Subcutaneous abdominal adipose tissue (tissue), 5 donors: Measurements from ENCODE around the gene LIPC.
"Not testable (repeated sequence)": the region's sequence is repeated elsewhere in the genome, so short reads cannot be mapped to it uniquely, and the experiment has no call there.

Source experiments
- H3K27ac ChIP-seq: one replicate; pipeline ENCODE4 v1.7.0; 2013; ENCODE audit warnings: low read depth, mild to moderate bottlenecking, inconsistent platforms, low read length, moderate library complexity
- H3K27me3 ChIP-seq, 5 donors: one replicate each; pipeline ENCODE4 v1.7.0; 2013; ENCODE audit warnings: low read length in 5 of 5, inconsistent platforms in 1 of 5; ENCODE audit not compliant: control insufficient read depth in 5 of 5, insufficient read depth in 4 of 5
- H3K36me3 ChIP-seq, 5 donors: one replicate each; pipeline ENCODE4 v1.7.0; 2013; ENCODE audit warnings: low read length in 5 of 5; ENCODE audit not compliant: control insufficient read depth in 5 of 5, insufficient read depth in 5 of 5
- H3K4me1 ChIP-seq, 5 donors: one replicate each; pipeline ENCODE4 v1.7.0; 2013; ENCODE audit warnings: low read length in 5 of 5, mild to moderate bottlenecking in 3 of 5, moderate library complexity in 1 of 5; ENCODE audit not compliant: control insufficient read depth in 5 of 5, insufficient read depth in 5 of 5
- H3K4me3 ChIP-seq, 5 donors: one replicate each; pipeline ENCODE4 v1.7.0; 2013; ENCODE audit warnings: low read length in 5 of 5, low read depth in 1 of 5
- H3K9ac ChIP-seq, 5 donors: one replicate each; pipeline ENCODE4 v1.7.0; 2013; ENCODE audit warnings: low read length in 5 of 5, mild to moderate bottlenecking in 4 of 5, moderate library complexity in 3 of 5
- H3K9me3 ChIP-seq, 5 donors: one replicate each; pipeline ENCODE4 v1.7.0; 2013; ENCODE audit warnings: low read length in 5 of 5; ENCODE audit not compliant: control insufficient read depth in 5 of 5
- donor health status: healthy.
- donor health status: healthy.
- donor health status: healthy.
- donor health status: healthy.
- donor health status: healthy.

LIPC gene

GRCh38 chr15:58590236-58590635, 158.4 kb downstream of the LIPC start:
- Histone ChIP-seq H3K9me3 (no peaks in the 10 kb centered on the region), H3K36me3 (peaks cover 0 to 3% (median 0%) of the 10 kb centered on the region in 5 donors), H3K4me3 (no peak overlapping the region), H3K27ac (no peak overlapping the region), H3K9ac (no peak overlapping the region), H3K27me3 (no peaks in the 10 kb centered on the region), H3K4me1 (peaks cover 0 to 1% (median 0%) of the 10 kb centered on the region in 5 donors)

GRCh38 chr15:58590926-58591325, 159.1 kb downstream of the LIPC start:
- no peak overlapping the region for H3K4me3 ChIP-seq
- no peaks in the 10 kb centered on the region for H3K27me3 ChIP-seq
- peaks cover 0 to 3% (median 0%) of the 10 kb centered on the region in 5 donors for H3K36me3 ChIP-seq
- H3K27ac ChIP-seq: no peak overlapping the region
- no peaks in the 10 kb centered on the region for H3K9me3 ChIP-seq
- H3K9ac ChIP-seq: no peak overlapping the region
- peaks cover 0 to 4% (median 0%) of the 10 kb centered on the region in 5 donors for H3K4me1 ChIP-seq

GRCh38 chr15:58593870-58594269, 162.1 kb downstream of the LIPC start:
- H3K9ac ChIP-seq: no peak overlapping the region
- peaks cover 0 to 9% (median 6%) of the 10 kb centered on the region in 5 donors for H3K36me3 ChIP-seq
- H3K27me3 ChIP-seq: no peaks in the 10 kb centered on the region

GRCh38 chr15:58594898-58595297, 163.1 kb downstream of the LIPC start:
- no peak overlapping the region for H3K4me3 ChIP-seq
- H3K27ac ChIP-seq: no peak overlapping the region
- no peaks in the 10 kb centered on the region for H3K27me3 ChIP-seq
- peaks cover 3 to 9% (median 6%) of the 10 kb centered on the region in 5 donors for H3K36me3 ChIP-seq
- peaks cover 0 to 4% (median 0%) of the 10 kb centered on the region in 5 donors for H3K4me1 ChIP-seq
- no peaks in the 10 kb centered on the region for H3K9me3 ChIP-seq
- no peak overlapping the region for H3K9ac ChIP-seq

More at GRCh38 chr15:58593870-58594269, 162.1 kb downstream of the LIPC start:
- Histone ChIP-seq H3K4me3 (no peak overlapping the region), H3K9me3 (no peaks in the 10 kb centered on the region), H3K27ac (no peak overlapping the region), H3K4me1 (peaks cover 0 to 4% (median 0%) of the 10 kb centered on the region in 5 donors)

- Histone ChIP-seq H3K9ac (no peak overlapping the region), H3K27ac (no peak overlapping the region), H3K36me3 (peaks cover 3 to 9% (median 6%) of the 10 kb centered on the region in 5 donors), H3K4me1 (peaks cover 0 to 4% (median 0%) of the 10 kb centered on the region in 5 donors), H3K9me3 (no peaks in the 10 kb centered on the region), H3K27me3 (no peaks in the 10 kb centered on the region), H3K4me3 (no peak overlapping the region)
Measured at GRCh38 chr15:58595516-58596263, 163.9 kb downstream of the LIPC start.

GRCh38 chr15:58597943-58598828, 166.4 kb downstream of the LIPC start:
- Histone ChIP-seq H3K4me3 (no peak overlapping the region), H3K9ac (no peak overlapping the region), H3K9me3 (no peaks in the 10 kb centered on the region), H3K36me3 (peaks cover 4 to 12% (median 7%) of the 10 kb centered on the region in 5 donors), H3K4me1 (peaks cover 0 to 4% (median 0%) of the 10 kb centered on the region in 5 donors), H3K27ac (no peak overlapping the region), H3K27me3 (no peaks in the 10 kb centered on the region)

GRCh38 chr15:58598829-58599210, 167.0 kb downstream of the LIPC start:
- H3K4me3 ChIP-seq: no peak overlapping the region
- H3K27ac ChIP-seq: no peak overlapping the region
- no peak overlapping the region for H3K9ac ChIP-seq

GRCh38 chr15:58602823-58603222, 171.0 kb downstream of the LIPC start:
- Histone ChIP-seq H3K27ac (no peak overlapping the region), H3K9me3 (no peaks in the 10 kb centered on the region), H3K4me3 (no peak overlapping the region), H3K36me3 (peaks cover 3 to 14% (median 4%) of the 10 kb centered on the region in 5 donors), H3K27me3 (no peaks in the 10 kb centered on the region), H3K9ac (no peak overlapping the region), H3K4me1 (no peaks in the 10 kb centered on the region)

More at GRCh38 chr15:58598829-58599210, 167.0 kb downstream of the LIPC start:
- Histone ChIP-seq H3K4me1 (peaks cover 0 to 4% (median 0%) of the 10 kb centered on the region in 5 donors), H3K9me3 (no peaks in the 10 kb centered on the region), H3K36me3 (peaks cover 4 to 15% (median 9%) of the 10 kb centered on the region in 5 donors), H3K27me3 (no peaks in the 10 kb centered on the region)

- H3K4me3 ChIP-seq, H3K4me1 ChIP-seq, H3K27me3 ChIP-seq, H3K27ac ChIP-seq, H3K9ac ChIP-seq, H3K9me3 ChIP-seq: not testable (repeated sequence)
- peaks cover 3 to 17% (median 4%) of the 10 kb centered on the region in 5 donors for H3K36me3 ChIP-seq
Measured at GRCh38 chr15:58603927-58604326, 172.1 kb downstream of the LIPC start.

GRCh38 chr15:58604455-58604923, 172.7 kb downstream of the LIPC start:
- no peak overlapping the region for H3K9ac ChIP-seq
- H3K4me3 ChIP-seq: no peak overlapping the region
- peaks cover 4 to 17% (median 5%) of the 10 kb centered on the region in 5 donors for H3K36me3 ChIP-seq
- H3K9me3 ChIP-seq: no peaks in the 10 kb centered on the region
- H3K27me3 ChIP-seq: no peaks in the 10 kb centered on the region
- no peaks in the 10 kb centered on the region for H3K4me1 ChIP-seq
- no peak overlapping the region for H3K27ac ChIP-seq
